GM12891 (cell line): ENCODE data around the gene PPA2.

Experiments used
- POLR2A ChIP-seq: IDR thresholded peaks from 2 replicates; pipeline ENCODE4 v1.6.1; 2011; ENCODE audit warnings: low read depth, low read length, control low read depth
- POLR2AphosphoS5 ChIP-seq: IDR thresholded peaks from 2 replicates; pipeline ENCODE4 v1.6.1; 2011; ENCODE audit warnings: low read depth, low read length, control low read depth
- TAF1 ChIP-seq: IDR thresholded peaks from 2 replicates; pipeline ENCODE4 v1.6.1; 2011; ENCODE audit warnings: low read depth, low read length, control low read depth

DNA sequence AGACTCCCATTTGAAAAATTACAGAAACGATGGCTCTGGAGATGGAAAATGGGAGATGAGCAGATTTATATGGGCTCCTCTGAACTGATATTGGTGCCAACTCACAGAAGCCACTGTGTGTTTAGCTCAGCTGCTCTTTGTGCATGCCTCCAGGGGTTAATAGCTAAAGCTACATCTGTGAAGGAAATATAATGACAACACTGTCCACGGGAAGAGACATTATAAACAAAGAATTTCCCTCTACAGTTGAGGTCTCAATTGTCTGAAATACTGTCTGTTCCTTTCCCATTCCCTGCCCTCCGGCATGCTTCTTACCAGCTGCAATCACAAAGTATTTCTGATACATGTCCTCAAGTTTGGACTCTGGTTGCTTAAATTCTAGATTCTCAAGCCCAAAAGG, 40.4 kb downstream of the PPA2 start:
- TF ChIP-seq POLR2A (no peak), TAF1 (no peak), POLR2AphosphoS5 (no peak)
